Glomerular endothelial cell (primary cell): ENCODE results near the gene GLT8D2. TPM values are rescaled to one million over a fixed set of nuclear protein-coding genes. Genes with fewer than 3 reads are reported as not detected.

Experiments
- DNase-seq: peaks from one replicate; pipeline ENCODE4 v3.0.0-alpha.2; 2011; ENCODE audit warnings: low read depth, low spot score; ENCODE audit errors: extremely low read depth
- total RNA-seq: library from RNA; depleted of rRNA; stranded (reverse); fragments of >200 nt; gene quantifications from 2 replicates; pipeline ENCODE4 v1.2.3, GENCODE V29; 2015

Gene GLT8D2, protein sequence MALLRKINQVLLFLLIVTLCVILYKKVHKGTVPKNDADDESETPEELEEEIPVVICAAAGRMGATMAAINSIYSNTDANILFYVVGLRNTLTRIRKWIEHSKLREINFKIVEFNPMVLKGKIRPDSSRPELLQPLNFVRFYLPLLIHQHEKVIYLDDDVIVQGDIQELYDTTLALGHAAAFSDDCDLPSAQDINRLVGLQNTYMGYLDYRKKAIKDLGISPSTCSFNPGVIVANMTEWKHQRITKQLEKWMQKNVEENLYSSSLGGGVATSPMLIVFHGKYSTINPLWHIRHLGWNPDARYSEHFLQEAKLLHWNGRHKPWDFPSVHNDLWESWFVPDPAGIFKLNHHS
- total RNA-seq = 2.3 and 3.8 TPM in 2 replicates

- no peak for DNase-seq
Measured at GRCh38 chr12:104049903-104050356, at the start of gene GLT8D2. TSS of gene GLT8D2 (minus strand) at chr12:104050187. CDS start at chr12:104019648, 30,539 bp downstream.

GRCh38 chr12:104097954-104098353 is 48.0 kb upstream of the GLT8D2 start:
- no peak for DNase-seq

- no peak for DNase-seq
Measured at GRCh38 chr12:104095289-104095688, 45.3 kb upstream of the GLT8D2 start.

GRCh38 chr12:104094284-104094683 is 44.3 kb upstream of the GLT8D2 start:
- DNase-seq = no peak

DNA sequence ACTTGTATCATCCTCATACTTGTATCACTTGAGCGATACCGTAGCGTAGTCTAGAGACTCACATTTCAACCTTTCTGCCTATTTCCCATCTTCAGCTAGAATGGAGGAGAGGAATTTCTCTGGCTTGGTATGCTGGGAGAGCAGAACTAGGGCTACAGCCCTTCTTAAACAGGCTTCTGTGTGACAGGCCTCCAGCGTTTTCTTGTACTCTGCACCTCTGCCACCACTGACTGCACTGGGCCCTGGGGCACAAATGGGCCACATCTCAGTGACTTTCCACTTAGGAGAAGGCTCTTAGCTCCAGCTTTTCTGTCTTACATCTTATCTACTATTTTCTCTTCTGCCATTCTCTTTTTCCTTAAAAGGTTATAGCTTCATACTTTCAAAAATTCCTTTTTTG is 41.1 kb upstream of the GLT8D2 start:
- no peak for DNase-seq

GRCh38 chr12:104090685-104091084 is 40.7 kb upstream of the GLT8D2 start:
- DNase-seq = no peak

- DNase-seq = no peak
Measured at GRCh38 chr12:104083769-104084475, 33.9 kb upstream of the GLT8D2 start.

GRCh38 chr12:104080764-104081163 is 30.8 kb upstream of the GLT8D2 start:
- no peak for DNase-seq

DNA sequence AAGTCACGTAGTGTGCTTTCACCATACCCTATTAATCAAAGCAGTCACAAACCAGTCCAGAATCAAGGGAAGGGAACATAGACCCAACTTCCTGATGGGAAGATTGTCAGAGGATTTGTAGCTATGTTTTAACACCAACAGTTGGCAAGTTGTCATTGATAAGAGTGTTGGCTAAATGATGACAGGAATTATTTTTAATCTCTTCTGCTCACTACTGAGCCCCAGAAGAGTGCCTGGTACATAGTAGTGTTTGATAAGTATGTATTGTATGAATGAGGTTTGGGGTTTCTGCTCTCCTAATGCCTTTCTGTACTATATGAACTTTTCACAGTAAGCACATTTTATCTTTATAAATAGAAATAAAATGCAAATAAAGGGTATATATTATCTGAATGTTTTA is 29.0 kb upstream of the GLT8D2 start:
- no peak for DNase-seq

DNA sequence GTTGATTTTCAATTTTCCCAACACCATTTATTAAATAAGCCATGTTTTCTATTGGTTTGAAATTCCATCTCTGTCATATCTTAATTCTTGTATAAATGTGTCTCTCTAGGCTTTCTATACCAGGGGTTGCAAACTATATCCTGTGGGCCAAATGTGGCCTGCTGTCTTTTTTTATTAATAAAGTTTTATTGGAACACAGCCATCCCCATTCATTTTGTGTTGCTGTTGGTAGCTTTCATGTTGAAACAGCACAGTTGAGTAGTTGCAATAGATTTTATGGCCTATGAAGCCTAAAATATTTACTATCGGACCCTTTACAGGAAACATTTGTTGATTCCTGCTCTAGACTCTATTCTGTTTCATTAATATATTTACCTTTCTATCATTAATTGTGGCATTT is 23.7 kb upstream of the GLT8D2 start:
- no peak for DNase-seq

DNA sequence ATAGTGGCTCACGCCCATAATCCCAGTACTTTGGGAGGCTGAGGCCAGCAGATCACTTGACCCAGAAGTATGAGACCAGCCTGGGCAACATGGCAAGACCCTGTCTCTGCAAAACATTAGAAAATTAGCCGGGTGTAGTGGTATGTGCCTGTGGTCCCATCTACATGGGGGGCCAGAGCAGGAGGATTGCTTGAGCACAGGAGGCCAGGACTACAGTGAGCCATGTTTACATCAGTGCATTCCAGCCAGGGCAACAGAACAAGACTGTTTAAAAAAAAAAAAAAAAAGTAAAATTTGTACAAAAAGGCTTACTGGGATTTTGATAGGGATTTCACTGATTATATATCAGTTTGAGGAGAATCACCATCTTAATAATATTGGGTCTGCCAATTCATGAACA is 22.1 kb upstream of the GLT8D2 start:
- DNase-seq = no peak

DNA sequence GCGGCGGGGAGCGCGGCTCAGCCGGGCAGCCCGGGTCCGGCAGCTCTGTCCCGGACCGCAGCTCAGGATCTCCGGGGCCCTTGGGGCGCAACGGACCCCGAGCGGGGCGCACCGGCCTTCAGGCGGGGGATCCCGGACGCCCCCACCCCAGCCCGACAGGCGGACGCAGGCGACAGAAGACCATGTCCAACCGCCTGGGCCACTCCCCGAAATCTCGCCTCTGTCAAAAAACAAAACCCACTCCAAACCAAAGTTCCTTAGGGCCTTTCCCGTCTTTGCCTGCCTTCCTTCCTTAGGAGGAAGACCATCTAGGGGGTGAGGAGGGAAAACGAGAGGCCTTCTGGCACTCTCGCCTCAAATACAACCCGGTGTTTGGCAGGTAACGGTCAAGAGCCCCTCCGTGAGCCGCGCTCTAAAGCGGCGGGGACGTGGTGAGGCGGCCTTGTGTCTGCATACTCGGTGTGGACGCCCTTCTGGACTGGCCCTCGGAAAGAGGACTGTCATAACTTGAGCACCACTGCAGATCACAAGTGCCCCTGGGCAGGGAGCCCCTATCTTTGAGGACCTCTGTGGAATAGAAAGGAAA is 14.9 kb upstream of the GLT8D2 start:
- no peak for DNase-seq

GRCh38 chr12:104064031-104064841 is 14.2 kb upstream of the GLT8D2 start, which contains the start of gene HCFC2:
TSS of gene HCFC2 (plus strand) at chr12:104064531. CDS start at chr12:104064561, 30 bp downstream.
- DNase-seq = no peak

GRCh38 chr12:104063712-104064030 is 13.7 kb upstream of the GLT8D2 start:
- no peak for DNase-seq

DNA sequence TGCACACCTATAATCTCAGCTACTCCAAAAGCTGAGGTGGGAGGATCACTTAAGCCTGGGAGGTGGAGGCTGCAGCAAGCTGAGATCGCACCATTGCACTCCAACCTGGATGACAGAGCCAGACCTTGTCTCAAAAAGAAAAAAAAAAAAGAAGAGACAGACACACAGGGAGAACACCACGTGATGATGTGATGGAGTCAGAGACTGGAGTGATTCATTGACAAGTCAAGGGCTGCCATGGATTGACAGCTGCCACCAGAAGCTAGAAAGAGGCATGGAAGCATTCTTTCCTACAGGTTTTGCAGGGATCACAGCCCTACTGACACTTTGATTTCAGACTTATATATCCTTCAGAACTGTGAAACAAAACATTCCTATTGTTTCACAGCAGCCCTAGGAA is 10.8 kb upstream of the GLT8D2 start:
- DNase-seq = no peak

GRCh38 chr12:104059963-104060362 is 10.0 kb upstream of the GLT8D2 start:
- no peak for DNase-seq

GRCh38 chr12:104058802-104059201 is 8.8 kb upstream of the GLT8D2 start:
- DNase-seq = no peak

DNA sequence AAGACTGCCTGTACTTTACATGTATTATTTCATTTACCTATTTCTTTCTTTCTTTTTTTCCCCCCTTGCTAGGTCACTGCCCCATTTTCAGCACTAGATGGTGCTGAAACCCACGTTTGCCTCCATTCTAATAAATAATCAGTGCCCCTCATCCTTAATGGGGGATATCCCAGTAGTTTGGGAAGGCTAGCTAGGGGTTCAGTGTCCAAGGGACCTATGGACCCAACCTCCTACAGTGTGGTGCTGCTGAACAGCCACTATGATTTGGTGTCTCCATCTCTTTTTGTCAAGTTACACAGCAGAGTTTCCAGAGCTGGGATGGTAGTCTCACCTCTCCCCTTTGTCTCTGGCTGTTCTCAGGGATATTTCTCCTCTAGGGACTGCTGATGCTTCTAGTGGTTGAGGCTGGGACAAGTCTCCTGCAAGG is 7.8 kb upstream of the GLT8D2 start:
- DNase-seq = no peak

DNA sequence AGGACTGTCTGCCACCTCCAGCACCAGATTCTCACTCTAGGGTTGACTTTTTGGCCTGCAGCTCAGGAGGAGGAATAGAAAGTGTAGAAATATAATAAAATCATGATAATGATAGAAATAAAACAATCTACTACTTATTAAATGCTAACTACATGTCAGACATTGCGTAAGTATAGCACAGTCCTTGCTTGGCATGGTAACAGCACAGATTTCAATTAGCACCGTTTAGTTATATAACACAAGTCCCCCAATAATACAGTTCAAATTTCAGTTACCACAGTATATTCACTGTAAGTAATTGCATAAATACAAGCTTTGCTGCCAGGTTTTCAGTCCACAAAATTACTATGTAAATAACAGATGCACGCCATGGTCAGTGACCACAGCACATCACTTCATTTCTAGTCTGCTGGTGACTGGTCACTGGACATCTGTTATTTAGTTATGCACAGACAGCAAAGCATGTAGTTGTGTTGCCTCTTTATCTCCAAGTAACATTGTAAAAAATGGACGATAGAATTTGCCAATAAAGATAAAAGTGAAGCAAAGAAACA is 6.5 kb upstream of the GLT8D2 start:
- DNase-seq = no peak

DNA sequence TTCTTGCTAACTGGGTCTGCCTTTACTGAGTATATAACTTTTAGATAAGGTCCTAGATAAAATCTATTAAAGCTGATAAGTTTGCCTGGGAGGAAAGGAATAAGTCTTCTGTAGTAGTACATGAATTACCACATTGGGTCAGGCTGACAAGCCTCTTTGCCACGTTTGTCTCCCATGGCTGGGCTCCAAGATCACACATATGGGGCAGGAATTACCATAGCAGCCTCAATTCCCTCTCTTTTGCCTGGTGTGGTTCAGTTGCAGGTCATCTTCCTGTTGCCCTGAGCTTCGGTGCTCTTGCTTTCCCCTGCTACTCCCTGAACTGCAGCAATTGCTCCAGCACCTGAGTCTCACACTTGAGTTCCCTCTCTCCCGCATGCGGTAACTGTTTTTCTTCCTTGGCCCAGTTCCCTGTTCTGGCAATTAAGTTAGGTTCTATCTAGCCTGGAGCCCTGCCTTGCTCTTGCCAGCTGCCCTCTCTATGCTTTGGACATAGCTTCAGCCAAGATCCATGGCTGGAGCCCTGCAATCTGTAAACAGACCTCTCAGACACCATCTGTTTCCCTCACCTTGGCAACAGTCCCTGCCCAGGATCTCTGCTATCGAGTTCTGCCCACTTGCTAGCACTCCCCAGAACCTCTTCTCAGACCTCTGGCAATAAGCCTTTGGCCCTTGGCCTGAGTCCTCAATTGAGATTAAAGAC is 5.8 kb upstream of the GLT8D2 start:
- no peak for DNase-seq
